ENCODE data around the gene NUP43.

DNA sequence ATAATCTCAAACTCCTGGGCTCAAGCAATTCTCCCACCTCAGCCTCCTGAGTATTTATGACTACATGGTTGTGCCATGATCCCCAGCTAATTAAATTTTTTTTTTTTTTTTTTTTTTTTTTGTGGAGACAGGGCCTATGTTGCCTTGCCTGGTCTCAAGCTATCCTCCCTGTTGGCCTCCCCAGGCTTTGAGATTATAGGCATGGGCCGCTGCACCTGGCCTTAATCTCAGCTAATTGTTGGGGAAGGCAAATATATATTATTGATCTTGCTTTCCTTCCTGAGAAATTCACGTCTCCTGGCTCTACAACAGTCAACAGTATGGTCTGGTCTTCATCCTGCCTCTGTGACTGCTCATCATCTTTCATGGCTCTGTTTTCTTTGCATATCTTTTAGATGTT, 23.3 kb upstream of the NUP43 start:
- TF ChIP-seq, protein P1, sequence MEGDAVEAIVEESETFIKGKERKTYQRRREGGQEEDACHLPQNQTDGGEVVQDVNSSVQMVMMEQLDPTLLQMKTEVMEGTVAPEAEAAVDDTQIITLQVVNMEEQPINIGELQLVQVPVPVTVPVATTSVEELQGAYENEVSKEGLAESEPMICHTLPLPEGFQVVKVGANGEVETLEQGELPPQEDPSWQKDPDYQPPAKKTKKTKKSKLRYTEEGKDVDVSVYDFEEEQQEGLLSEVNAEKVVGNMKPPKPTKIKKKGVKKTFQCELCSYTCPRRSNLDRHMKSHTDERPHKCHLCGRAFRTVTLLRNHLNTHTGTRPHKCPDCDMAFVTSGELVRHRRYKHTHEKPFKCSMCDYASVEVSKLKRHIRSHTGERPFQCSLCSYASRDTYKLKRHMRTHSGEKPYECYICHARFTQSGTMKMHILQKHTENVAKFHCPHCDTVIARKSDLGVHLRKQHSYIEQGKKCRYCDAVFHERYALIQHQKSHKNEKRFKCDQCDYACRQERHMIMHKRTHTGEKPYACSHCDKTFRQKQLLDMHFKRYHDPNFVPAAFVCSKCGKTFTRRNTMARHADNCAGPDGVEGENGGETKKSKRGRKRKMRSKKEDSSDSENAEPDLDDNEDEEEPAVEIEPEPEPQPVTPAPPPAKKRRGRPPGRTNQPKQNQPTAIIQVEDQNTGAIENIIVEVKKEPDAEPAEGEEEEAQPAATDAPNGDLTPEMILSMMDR (IDR thresholded peaks at IDR 0.05; ENCODE audit: insufficient read depth, low read depth, low read length) = no peak
- TF ChIP-seq EZH2 (IDR thresholded peaks at IDR 0.05; ENCODE audit: insufficient read depth, low read length) = no peak

Data from astrocyte (in vitro differentiated cells and primary cell).